ENCODE results near the gene CRIP3.
A peak's percentile ranks its signal among the peaks of the same experiment; 100 is the strongest.

The CRIP3 gene

GRCh38 chr6:43271103-43271815, 37.4 kb downstream of the CRIP3 start:
- DNase-seq = no peak

- peak; percentile 53 for DNase-seq
These were observed 39.2 kb downstream of the CRIP3 start for GRCh38 chr6:43269273-43270007.

GRCh38 chr6:43268782-43269272, 39.8 kb downstream of the CRIP3 start:
- no peak for DNase-seq

- DNase-seq = no peak
These were observed 40.3 kb downstream of the CRIP3 start for GRCh38 chr6:43268355-43268700.

GRCh38 chr6:43267619-43268354, 40.8 kb downstream of the CRIP3 start:
- no peak for DNase-seq

- DNase-seq = no peak
These were observed 43.1 kb downstream of the CRIP3 start for GRCh38 chr6:43265564-43265963.

GRCh38 chr6:43264599-43265145, 44.0 kb downstream of the CRIP3 start:
- DNase-seq = no peak

GRCh38 chr6:43263314-43264178, 45.1 kb downstream of the CRIP3 start:
- DNase-seq = peak; percentile 75

- DNase-seq = no peak
These were observed 45.8 kb downstream of the CRIP3 start for GRCh38 chr6:43262780-43263313.

GRCh38 chr6:43262000-43262779, 46.4 kb downstream of the CRIP3 start:
- no peak for DNase-seq

- no peak for DNase-seq
These were observed 47.4 kb downstream of the CRIP3 start for GRCh38 chr6:43261198-43261597.

- DNase-seq = no peak
These were observed 47.8 kb downstream of the CRIP3 start for GRCh38 chr6:43260791-43261190.

GRCh38 chr6:43258807-43259686, 49.6 kb downstream of the CRIP3 start:
- DNase-seq = no peak

- DNase-seq = no peak
These were observed 50.4 kb downstream of the CRIP3 start for GRCh38 chr6:43258180-43258579.

- DNase-seq = no peak
These were observed 51.1 kb downstream of the CRIP3 start for GRCh38 chr6:43257367-43258145.

GRCh38 chr6:43256670-43257366, 51.8 kb downstream of the CRIP3 start:
- DNase-seq = no peak
